Neural crest cell (in vitro differentiated cells): ENCODE measurements around the gene SGPL1. TPM values are rescaled to one million over a fixed set of nuclear protein-coding genes. Genes with fewer than 3 reads are reported as not detected.
"Not testable (repeated sequence)": the region's sequence is repeated elsewhere in the genome, so short reads cannot be mapped to it uniquely, and the experiment has no call there.

ENCODE experiments used
- DNase-seq: peaks from one replicate; pipeline ENCODE4 v3.0.0; 2021; ENCODE audit warnings: low read depth, mixed read lengths, low spot score
- H3K27ac Mint-ChIP-seq: one replicate; pipeline ENCODE4 v1.8.0; 2021; ENCODE audit warnings: mild to moderate bottlenecking, mixed read lengths; ENCODE audit not compliant: unreplicated experiment
- H3K27me3 Mint-ChIP-seq: 2 replicates; pipeline ENCODE4 v1.8.0; 2021; ENCODE audit warnings: low read depth, mild to moderate bottlenecking, mixed read lengths
- H3K36me3 Mint-ChIP-seq: 2 replicates; pipeline ENCODE4 v1.8.0; 2021; ENCODE audit warnings: low read depth, mild to moderate bottlenecking, mixed read lengths
- H3K4me1 Mint-ChIP-seq: 2 replicates; pipeline ENCODE4 v1.8.0; 2021; ENCODE audit warnings: mixed read lengths
- H3K4me3 Mint-ChIP-seq: one replicate; pipeline ENCODE4 v1.8.0; 2021; ENCODE audit warnings: mild to moderate bottlenecking, mixed read lengths
- H3K9me3 Mint-ChIP-seq: 2 replicates; pipeline ENCODE4 v1.8.0; 2021; ENCODE audit warnings: mixed read lengths
- CTCF ChIP-seq: fragments of 200-600 bp; sonication (generic); conservative IDR thresholded peaks from 2 replicates; pipeline ENCODE4 v1.5.0; 2021; ENCODE audit warnings: antibody characterized with exemption, mild to moderate bottlenecking
- total RNA-seq: library from RNA; stranded (reverse); gene quantifications from 2 replicates; pipeline ENCODE4 v1.2.1, GENCODE V29; 2021

SGPL1 gene
- total RNA-seq, 1 donor from 2014 or later = 58.2 TPM

GRCh38 chr10:70917635-70918034, 101.9 kb downstream of the SGPL1 start:
- Mint-ChIP-seq H3K9me3 (no peaks in the 10 kb centered on the region), H3K4me3 (no peak overlapping the region), H3K4me1 (no peaks in the 10 kb centered on the region), H3K27me3 (peaks cover 4% of the 10 kb centered on the region), H3K27ac (no peak overlapping the region), H3K36me3 (no peaks in the 10 kb centered on the region)
- DNase-seq = no peak
- TF ChIP-seq CTCF = no peak

GRCh38 chr10:70918851-70919530, 103.2 kb downstream of the SGPL1 start:
- Mint-ChIP-seq H3K36me3 (no peaks in the 10 kb centered on the region), H3K4me3 (no peak overlapping the region), H3K27ac (no peak overlapping the region), H3K9me3 (no peaks in the 10 kb centered on the region), H3K27me3 (peaks cover 4% of the 10 kb centered on the region), H3K4me1 (no peaks in the 10 kb centered on the region)
- no peak for TF ChIP-seq CTCF
- DNase-seq = no peak

GRCh38 chr10:70919906-70920305, 104.2 kb downstream of the SGPL1 start:
- H3K4me3 Mint-ChIP-seq, H3K27ac Mint-ChIP-seq, H3K27me3 Mint-ChIP-seq, DNase-seq, H3K36me3 Mint-ChIP-seq, H3K9me3 Mint-ChIP-seq, H3K4me1 Mint-ChIP-seq: not testable (repeated sequence)

- no peak for DNase-seq
- H3K4me1 Mint-ChIP-seq = no peaks in the 10 kb centered on the region
- no peak for TF ChIP-seq CTCF
- no peak overlapping the region for H3K27ac Mint-ChIP-seq
- no peaks in the 10 kb centered on the region for H3K9me3 Mint-ChIP-seq
- no peaks in the 10 kb centered on the region for H3K36me3 Mint-ChIP-seq
- no peak overlapping the region for H3K4me3 Mint-ChIP-seq
- H3K27me3 Mint-ChIP-seq = peaks cover 7% of the 10 kb centered on the region
These were observed 104.8 kb downstream of the SGPL1 start for GRCh38 chr10:70920519-70920918.

- no peaks in the 10 kb centered on the region for H3K36me3 Mint-ChIP-seq
- H3K4me1 Mint-ChIP-seq = no peaks in the 10 kb centered on the region
- H3K9me3 Mint-ChIP-seq = no peaks in the 10 kb centered on the region
- no peak overlapping the region for H3K27ac Mint-ChIP-seq
- peaks cover 7% of the 10 kb centered on the region for H3K27me3 Mint-ChIP-seq
- H3K4me3 Mint-ChIP-seq = no peak overlapping the region
- no peak for TF ChIP-seq CTCF
- DNase-seq = no peak
These were observed 105.5 kb downstream of the SGPL1 start for GRCh38 chr10:70921285-70921684.

- H3K4me3 Mint-ChIP-seq = no peak overlapping the region
- H3K36me3 Mint-ChIP-seq = no peaks in the 10 kb centered on the region
- H3K9me3 Mint-ChIP-seq = no peaks in the 10 kb centered on the region
- H3K27ac Mint-ChIP-seq = no peak overlapping the region
- no peaks in the 10 kb centered on the region for H3K4me1 Mint-ChIP-seq
- peaks cover 9% of the 10 kb centered on the region for H3K27me3 Mint-ChIP-seq
- DNase-seq = no peak
- TF ChIP-seq CTCF = no peak
These were observed 107.9 kb downstream of the SGPL1 start for GRCh38 chr10:70923696-70924095.
